Ammon's horn (tissue), 1 donor: Measurements from ENCODE around the gene PTTG1.

Experiments
- DNase-seq: peaks from one replicate; pipeline ENCODE4 v3.0.0-alpha.2; 2016; ENCODE audit warnings: low spot score

PTTG1 gene

DNA sequence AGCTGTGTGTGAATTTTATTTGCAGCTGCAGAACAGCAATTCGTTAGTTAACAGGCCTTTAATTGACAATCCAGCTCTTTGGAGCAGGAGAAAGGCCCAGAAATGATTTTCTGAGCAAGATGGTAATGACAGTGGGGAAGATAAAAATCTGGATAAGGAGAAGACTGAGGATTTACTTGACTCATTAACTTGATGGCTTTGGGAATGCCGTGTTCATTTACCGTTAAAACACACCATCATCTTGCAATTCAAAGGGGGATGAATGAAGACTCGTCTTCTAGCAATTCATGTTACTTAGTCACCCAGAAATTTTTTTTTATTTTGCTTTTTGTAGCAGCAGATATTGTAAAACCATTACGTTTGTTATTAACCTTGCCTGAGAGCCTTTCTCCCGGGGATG is 52.0 kb downstream of the PTTG1 start:
- DNase-seq: no peak

DNA sequence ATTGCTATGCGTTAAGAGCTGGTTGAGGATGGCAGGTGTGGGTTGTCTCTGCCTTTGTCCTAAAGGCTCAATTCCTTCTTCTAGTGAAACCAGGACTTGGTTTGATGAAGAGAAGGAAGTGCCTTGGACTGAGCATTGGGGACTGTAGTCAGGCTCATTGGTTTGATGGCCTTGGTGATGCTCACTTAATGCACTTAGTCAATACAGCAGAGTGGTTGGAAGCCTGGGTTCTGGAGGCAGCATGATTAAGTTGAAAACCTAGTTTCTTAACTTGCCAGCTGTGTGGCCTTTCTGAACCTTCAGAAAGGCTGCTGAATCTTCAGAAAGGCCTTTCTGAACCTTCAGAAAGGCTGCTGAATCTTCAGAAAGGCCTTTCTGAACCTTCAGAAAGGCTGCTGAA is 52.4 kb downstream of the PTTG1 start:
- no peak for DNase-seq

DNA sequence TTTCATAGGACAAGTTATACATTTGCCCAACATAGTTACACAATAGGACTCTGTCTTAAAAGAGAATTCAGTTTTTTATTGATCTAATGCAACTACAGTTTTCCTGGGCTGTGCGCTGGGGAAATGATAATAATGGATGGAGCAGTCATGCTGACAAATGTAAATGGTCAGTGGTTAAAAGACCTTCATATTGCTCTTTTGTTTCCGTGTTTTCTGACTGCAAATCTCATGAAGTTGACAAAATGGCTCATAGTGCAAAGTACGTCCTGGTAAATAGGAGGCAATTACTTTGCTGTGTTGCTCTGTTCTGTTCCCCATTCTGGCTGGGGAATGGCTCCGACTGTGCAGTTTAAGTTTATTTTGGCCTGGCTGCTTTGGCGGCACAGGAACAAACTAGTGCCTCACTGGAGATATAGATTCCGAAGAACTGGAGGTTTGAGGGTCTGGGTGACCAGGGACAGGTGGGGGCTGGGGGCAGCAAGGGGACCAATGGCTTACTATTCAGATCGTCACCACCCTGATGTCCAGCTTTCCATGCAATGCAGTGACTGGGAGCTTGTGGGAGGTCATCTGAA is 54.3 kb downstream of the PTTG1 start:
- DNase-seq: no peak

DNA sequence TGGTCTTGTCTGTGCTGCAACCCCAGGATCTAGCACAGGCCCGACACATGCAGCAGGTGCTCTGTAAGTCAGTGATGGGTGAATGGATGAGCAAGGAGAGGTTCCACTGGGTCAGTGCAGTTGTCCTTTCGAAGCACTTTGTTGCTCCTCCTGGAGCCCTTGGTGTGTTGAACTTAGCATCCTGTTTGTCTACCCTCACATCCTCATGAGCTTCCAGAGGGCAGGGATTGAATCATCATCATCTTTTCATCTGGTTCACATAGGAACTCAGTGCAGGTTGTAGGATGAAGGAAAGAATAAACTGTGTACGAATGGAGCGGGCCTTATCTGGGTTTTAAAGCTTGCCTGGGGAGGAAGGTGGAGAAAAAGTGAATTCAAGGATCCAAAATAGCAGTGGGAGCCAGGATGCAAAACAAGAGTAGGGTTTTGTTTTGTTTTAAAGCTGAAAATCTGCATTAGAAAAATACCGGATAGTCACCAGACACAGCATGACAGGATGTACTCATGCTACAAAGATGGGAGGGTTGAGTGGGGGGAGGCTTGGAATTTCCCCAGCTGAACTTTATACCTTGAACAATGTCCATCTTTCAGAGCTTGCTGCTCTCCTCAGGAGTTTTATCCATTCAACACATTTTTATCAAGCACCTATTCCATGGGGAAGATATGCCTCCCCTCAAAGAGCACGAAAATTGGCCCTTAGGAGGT is 55.8 kb downstream of the PTTG1 start:
- DNase-seq: no peak

DNA sequence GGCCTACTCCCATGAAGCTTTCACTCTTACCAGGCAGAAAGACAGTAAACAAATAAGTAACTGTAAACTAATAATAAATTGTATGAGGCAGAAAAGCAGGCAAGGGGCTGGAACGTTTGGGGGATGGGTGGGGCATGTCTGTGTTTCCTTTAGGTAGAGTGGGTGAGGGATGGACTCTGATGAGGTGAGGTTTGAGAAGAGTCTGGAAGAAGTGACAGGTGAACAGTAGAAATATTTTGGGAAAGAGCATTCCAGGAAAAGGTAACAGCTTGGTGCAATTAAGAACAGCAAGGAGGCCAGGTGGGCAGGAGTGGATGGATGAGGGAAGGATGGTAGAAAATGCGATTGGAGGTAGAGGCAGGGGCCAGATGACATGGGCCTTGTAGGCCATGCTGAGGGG is 56.5 kb downstream of the PTTG1 start:
- DNase-seq: no peak
